ENCODE results near the gene PCNP. TPM values are rescaled to one million over a fixed set of nuclear protein-coding genes. Genes with fewer than 3 reads are reported as not detected.
A peak's percentile ranks its signal among the peaks of the same experiment; 100 is the strongest.

PCNP gene
- total and polyA plus RNA-seq, 9 of the 15 experiments (the other 6 are each of a cell fraction or from before 2014, with no cell fraction given): 54.3 to 170 (median 150) TPM

DNA sequence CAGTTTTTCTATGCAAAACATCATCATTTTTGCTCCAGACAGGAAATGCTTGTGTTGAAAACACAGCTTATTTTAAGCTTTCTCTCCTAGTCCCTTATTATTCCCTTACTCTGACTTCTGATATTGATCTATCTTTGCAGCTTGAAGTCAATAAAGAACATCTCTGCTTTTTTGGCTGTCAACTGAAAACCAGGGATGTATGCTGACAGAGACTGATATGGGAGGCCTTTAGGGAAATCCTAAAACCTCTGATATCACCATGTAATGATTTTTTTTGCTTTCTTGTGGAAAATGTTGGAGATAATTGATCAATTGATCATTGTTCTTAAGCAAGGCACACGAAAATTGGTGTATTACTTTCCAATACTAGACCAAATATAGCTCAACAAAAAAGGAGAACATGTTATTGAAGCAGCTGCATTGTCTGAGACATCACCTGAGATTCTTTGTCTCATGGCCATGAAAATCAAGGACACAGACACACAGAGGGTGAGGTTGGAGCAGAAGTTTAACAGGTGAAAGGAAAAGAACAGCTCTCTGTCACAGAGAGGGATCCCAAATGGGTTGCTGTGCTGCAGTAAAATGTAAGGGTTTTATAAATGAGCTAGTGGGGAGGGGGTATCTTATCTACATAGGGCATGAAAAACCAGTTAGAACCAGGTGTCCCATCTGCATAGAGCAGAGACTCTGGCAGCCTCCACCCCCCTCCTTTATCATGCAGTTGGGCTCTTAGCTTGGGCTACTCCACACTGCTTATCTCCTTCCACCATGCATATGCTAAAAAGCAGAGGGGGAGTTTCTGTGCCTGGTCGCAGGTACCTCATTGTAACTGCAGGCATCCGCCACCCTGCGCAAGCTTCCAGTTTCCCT lies 43.9 kb upstream of the PCNP start (continued):
- TF ChIP-seq CBX3 (IDR thresholded peaks at IDR 0.05; ENCODE audit: borderline replicate concordance in 1 of 2, low read length in 2 of 2) (peak in 1 of 2 experiments; percentile 93; a peak in 2 of 3 replicates), ZNF217 (CRISPR knock-in tag; IDR thresholded peaks at IDR 0.05) (no peak), SMARCE1 (IDR thresholded peaks at IDR 0.05) (peak; percentile 89), NFXL1 (CRISPR knock-in tag; IDR thresholded peaks at IDR 0.05) (no peak), DACH1 (IDR thresholded peaks at IDR 0.05; ENCODE audit: partially characterized antibody) (no peak), CBX5 (IDR thresholded peaks at IDR 0.05; ENCODE audit: borderline replicate concordance, low read depth) (no peak), SMARCA4 (IDR thresholded peaks at IDR 0.05) (peak; percentile 94), HNRNPUL1 (IDR thresholded peaks at IDR 0.05; ENCODE audit: low read length) (no peak), BRD4 (IDR thresholded peaks at IDR 0.05) (no peak), HDGF (IDR thresholded peaks at IDR 0.05) (no peak), SIRT6 (IDR thresholded peaks at IDR 0.05; ENCODE audit: low read depth, low read length) (no peak), KHSRP (IDR thresholded peaks at IDR 0.05) (0 out of 2 replicates have a peak, but pooled peaks have one; percentile 23), HCFC1 (IDR thresholded peaks at IDR 0.05; ENCODE audit: low read depth, low read length) (no peak), ILK (tag; IDR thresholded peaks at IDR 0.05; ENCODE audit: borderline replicate concordance, low read depth) (no peak), NFYB (IDR thresholded peaks at IDR 0.05; ENCODE audit: extremely low read depth, insufficient read length) (no peak), DNMT1 (IDR thresholded peaks at IDR 0.05) (no peak), PCBP2 (IDR thresholded peaks at IDR 0.05; ENCODE audit: low read depth, low read length, poor library complexity, severe bottlenecking) (no peak), EGR1 (conservative IDR thresholded peaks at IDR 0.05) (peak; percentile 67), ETV5 (CRISPR knock-in tag; IDR thresholded peaks at IDR 0.05; ENCODE audit: low read depth) (0 out of 2 replicates have a peak, but pooled peaks have one; percentile 20), MAZ (CRISPR knock-in tag; conservative IDR thresholded peaks at IDR 0.05 in 1 of 2, IDR thresholded peaks at IDR 0.05 in 1 of 2) (peak; percentile 70 to 89), ZKSCAN1 (IDR thresholded peaks at IDR 0.05; ENCODE audit: low read depth, low read length) (0 out of 2 replicates have a peak, but pooled peaks have one; percentile 48), ZNF436 (CRISPR knock-in tag; IDR thresholded peaks at IDR 0.05) (no peak)
- TF ChIP-seq, protein P1, sequence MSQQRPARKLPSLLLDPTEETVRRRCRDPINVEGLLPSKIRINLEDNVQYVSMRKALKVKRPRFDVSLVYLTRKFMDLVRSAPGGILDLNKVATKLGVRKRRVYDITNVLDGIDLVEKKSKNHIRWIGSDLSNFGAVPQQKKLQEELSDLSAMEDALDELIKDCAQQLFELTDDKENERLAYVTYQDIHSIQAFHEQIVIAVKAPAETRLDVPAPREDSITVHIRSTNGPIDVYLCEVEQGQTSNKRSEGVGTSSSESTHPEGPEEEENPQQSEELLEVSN (IDR thresholded peaks at IDR 0.05; ENCODE audit: borderline replicate concordance in 1 of 2, extremely low read depth in 1 of 2, insufficient read depth in 1 of 2, insufficient read length in 1 of 2, low read depth in 1 of 2, low read length in 1 of 2, poor library complexity in 1 of 2, severe bottlenecking in 1 of 2): no peak
- TF ChIP-seq, protein P2, sequence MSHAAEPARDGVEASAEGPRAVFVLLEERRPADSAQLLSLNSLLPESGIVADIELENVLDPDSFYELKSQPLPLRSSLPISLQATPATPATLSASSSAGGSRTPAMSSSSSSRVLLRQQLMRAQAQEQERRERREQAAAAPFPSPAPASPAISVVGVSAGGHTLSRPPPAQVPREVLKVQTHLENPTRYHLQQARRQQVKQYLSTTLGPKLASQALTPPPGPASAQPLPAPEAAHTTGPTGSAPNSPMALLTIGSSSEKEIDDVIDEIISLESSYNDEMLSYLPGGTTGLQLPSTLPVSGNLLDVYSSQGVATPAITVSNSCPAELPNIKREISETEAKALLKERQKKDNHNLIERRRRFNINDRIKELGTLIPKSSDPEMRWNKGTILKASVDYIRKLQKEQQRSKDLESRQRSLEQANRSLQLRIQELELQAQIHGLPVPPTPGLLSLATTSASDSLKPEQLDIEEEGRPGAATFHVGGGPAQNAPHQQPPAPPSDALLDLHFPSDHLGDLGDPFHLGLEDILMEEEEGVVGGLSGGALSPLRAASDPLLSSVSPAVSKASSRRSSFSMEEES (CRISPR knock-in tag; IDR thresholded peaks at IDR 0.05): no peak
- TF ChIP-seq, protein P3, sequence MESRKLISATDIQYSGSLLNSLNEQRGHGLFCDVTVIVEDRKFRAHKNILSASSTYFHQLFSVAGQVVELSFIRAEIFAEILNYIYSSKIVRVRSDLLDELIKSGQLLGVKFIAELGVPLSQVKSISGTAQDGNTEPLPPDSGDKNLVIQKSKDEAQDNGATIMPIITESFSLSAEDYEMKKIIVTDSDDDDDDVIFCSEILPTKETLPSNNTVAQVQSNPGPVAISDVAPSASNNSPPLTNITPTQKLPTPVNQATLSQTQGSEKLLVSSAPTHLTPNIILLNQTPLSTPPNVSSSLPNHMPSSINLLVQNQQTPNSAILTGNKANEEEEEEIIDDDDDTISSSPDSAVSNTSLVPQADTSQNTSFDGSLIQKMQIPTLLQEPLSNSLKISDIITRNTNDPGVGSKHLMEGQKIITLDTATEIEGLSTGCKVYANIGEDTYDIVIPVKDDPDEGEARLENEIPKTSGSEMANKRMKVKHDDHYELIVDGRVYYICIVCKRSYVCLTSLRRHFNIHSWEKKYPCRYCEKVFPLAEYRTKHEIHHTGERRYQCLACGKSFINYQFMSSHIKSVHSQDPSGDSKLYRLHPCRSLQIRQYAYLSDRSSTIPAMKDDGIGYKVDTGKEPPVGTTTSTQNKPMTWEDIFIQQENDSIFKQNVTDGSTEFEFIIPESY (CRISPR knock-in tag; IDR thresholded peaks at IDR 0.05): no peak

Data from K562 (cell line).